Heart left ventricle (tissue), 16 donors: Measurements from ENCODE around the gene DSP. TPM values are rescaled to one million over a fixed set of nuclear protein-coding genes. Genes with fewer than 3 reads are reported as not detected.

ENCODE experiments used
- ATAC-seq, 4 donors: fragments of 200-7000 bp; cut with Tn5 transposase; one replicate each; pipeline ENCODE4 v1.9.1; 2020 to 2022; ENCODE audit warnings: moderate library complexity in 4 of 4, mild to moderate bottlenecking in 3 of 4, moderate number of reproducible peaks in 1 of 4
- DNase-seq, 5 donors: peaks; one replicate each; pipeline ENCODE4 v3.0.0-alpha.2; 2020
- H3K27ac ChIP-seq, 12 donors: fragments of 200-600 bp; sonication (generic) in 4 of 12; one replicate each; pipeline versions ENCODE4 v1.5.0 to v1.8.0; 2016 to 2022; ENCODE audit warnings: mild to moderate bottlenecking in 2 of 12
- H3K27me3 ChIP-seq, 9 donors: fragments of 200-600 bp; sonication (generic) in 2 of 9; one replicate each; pipeline versions ENCODE4 v1.5.1 to v1.8.0; 2016 to 2022; ENCODE audit warnings: mild to moderate bottlenecking in 3 of 9
- H3K36me3 ChIP-seq, 9 donors: fragments of 200-600 bp; sonication (generic) in 2 of 9; one replicate each; pipeline versions ENCODE4 v1.5.0 to v1.8.0; 2018 to 2022; ENCODE audit warnings: mild to moderate bottlenecking in 2 of 9
- H3K4me1 ChIP-seq, 12 donors: fragments of 200-600 bp; sonication (generic) in 4 of 12; one replicate each; pipeline versions ENCODE4 v1.5.0 to v1.8.0; 2016 to 2022; ENCODE audit warnings: mild to moderate bottlenecking in 3 of 12
- H3K4me3 ChIP-seq, 12 donors: fragments of 200-600 bp; sonication (generic) in 4 of 12; one replicate each; pipeline versions ENCODE4 v1.5.0 to v1.8.0; 2017 to 2022; ENCODE audit warnings: mild to moderate bottlenecking in 9 of 12, moderate library complexity in 4 of 12
- H3K9me3 ChIP-seq, 12 donors: fragments of 200-600 bp; sonication (generic) in 4 of 12; one replicate each; pipeline versions ENCODE4 v1.5.0 to v1.8.0; 2016 to 2022; ENCODE audit warnings: mild to moderate bottlenecking in 1 of 12
- POLR2A ChIP-seq, 2 donors: fragments of 450-650 bp; IDR thresholded peaks; one replicate each; pipeline ENCODE4 v1.6.1; 2017; ENCODE audit warnings: antibody characterized with exemption in 2 of 2, mild to moderate bottlenecking in 2 of 2, moderate library complexity in 2 of 2
- WGBS, 4 donors: extraction: QIAGEN DNeasy Blood & Tissue Kit in 2 of 4; methylation state at CpG; one replicate each; pipeline versions ENCODE4 v1.1.5 to v1.1.7; 2013 to 2018; 5-methylcytosine and 5-hydroxymethylcytosine counted together
- intact Hi-C, 10 donors: fragments of 100-400 bp; cut with DNase I; formaldehyde crosslinking; loops; one replicate each; pipeline versions ENCODE4 v1.11.1 to v1.14.2; 2022
- polyA plus RNA-seq, 2 donors: library from polyadenylated mRNA; stranded (reverse); fragments of 200-250 nt; gene quantifications; one replicate each; pipeline ENCODE4 v1.2.3, GENCODE V29; 2013
- total RNA-seq, 9 donors: library from RNA; depleted of rRNA in 2 of 9; stranded (reverse); fragments of >200 nt in 2 of 9; fragmentation: NEBNext Ultra II Directional in 3 of 9; extraction: Animal tissue kit (Norgen Biotek cat#: 25700) in 3 of 9; gene quantifications; one replicate each; pipeline versions ENCODE4 v1.1.0 to v1.2.4, GENCODE V29; 2016 to 2023
- TF ChIP-seq, protein P1 (sequence below), 12 donors: fragments of 200-600 bp; sonication (generic) in 4 of 12; IDR thresholded peaks; one replicate each; pipeline versions ENCODE4 v1.5.0 to v1.8.0; 2018 to 2022; ENCODE audit warnings: antibody characterized with exemption in 12 of 12, mild to moderate bottlenecking in 5 of 12
- donor health status: ischemic (EF 13 %, LVEDD 7.1; RV severe dilation, severe dysfunction).
- donor health status: healthy with polysubstance abuse.
- donor health status: DM: no; HTN: yes; CAD: no.
- donor health status: DM: no; HTN: no; CAD: no.
- donor health status: ischemic (EF 25% LVEDD 6.9; RV normal size, moderate dysfunction).
- donor health status: ischemic (EF 25% LVEDD 5.7; RV mildly dilated, moderate dysfunction).
- donor health status: healthy.
- donor health status: DM: yes; HTN: yes; CAD: no.
- donor health status: ischemic (EF 35%, LVEDD 5.7; RV mildly dilated, moderate dysfunction).
- donor health status: nonischemic (EF 11% LVEDD 7.7; RV severe dilation, severe dysfunction).
- donor health status: DM: yes; HTN: yes; CAD: no.
- donor health status: PGD.
- donor health status: ischemic (EF 29% LVEDD 5.4; RV normal size, mild dysfunction).
- donor health status: nonischemic (EF 23%, LVEDD 6.1; RV moderate dilation, normal function).

Gene DSP
- total and polyA plus RNA-seq, 11 donors: 81.9 to 373 (median 278) TPM

DNA sequence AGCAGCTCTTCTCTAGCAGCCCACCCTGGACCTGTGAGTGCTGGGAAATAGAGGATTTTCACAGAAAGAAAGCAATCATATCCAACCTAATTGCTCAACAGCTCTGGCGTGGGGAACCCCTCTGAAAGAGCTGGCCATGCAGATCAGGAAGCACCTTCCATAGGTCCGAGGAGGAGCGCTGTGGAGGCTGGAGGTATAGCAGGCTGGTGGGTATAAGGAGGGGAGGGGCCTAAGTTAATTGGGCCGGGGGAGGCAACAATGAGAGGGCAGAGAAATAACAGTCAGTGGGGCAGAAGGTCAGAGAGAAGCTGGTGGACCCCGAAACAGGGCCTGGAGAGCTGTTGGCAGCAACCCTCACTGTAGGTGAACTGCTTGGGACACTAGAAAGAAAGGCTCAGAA is 89.3 kb downstream of the DSP start:
- no peaks in the 10 kb centered on the region for H3K36me3 ChIP-seq
- peaks cover 0 to 10% (median 0%) of the 10 kb centered on the region in 9 donors for H3K27me3 ChIP-seq
- DNase-seq (no peak), ATAC-seq (no peak)
- no peak overlapping the region for H3K27ac ChIP-seq
- H3K4me3 ChIP-seq: no peak overlapping the region
- intact Hi-C loops: no loop called here
- 74 to 82% (median 79%) methylated on average over 5 of the region's 5 CpGs for WGBS, 4 donors
- no peak for TF ChIP-seq POLR2A (IDR thresholded peaks at IDR 0.05)
- TF ChIP-seq, protein P1, sequence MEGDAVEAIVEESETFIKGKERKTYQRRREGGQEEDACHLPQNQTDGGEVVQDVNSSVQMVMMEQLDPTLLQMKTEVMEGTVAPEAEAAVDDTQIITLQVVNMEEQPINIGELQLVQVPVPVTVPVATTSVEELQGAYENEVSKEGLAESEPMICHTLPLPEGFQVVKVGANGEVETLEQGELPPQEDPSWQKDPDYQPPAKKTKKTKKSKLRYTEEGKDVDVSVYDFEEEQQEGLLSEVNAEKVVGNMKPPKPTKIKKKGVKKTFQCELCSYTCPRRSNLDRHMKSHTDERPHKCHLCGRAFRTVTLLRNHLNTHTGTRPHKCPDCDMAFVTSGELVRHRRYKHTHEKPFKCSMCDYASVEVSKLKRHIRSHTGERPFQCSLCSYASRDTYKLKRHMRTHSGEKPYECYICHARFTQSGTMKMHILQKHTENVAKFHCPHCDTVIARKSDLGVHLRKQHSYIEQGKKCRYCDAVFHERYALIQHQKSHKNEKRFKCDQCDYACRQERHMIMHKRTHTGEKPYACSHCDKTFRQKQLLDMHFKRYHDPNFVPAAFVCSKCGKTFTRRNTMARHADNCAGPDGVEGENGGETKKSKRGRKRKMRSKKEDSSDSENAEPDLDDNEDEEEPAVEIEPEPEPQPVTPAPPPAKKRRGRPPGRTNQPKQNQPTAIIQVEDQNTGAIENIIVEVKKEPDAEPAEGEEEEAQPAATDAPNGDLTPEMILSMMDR (IDR thresholded peaks at IDR 0.05): no peak
- no peaks in the 10 kb centered on the region for H3K4me1 ChIP-seq
- no peaks in the 10 kb centered on the region for H3K9me3 ChIP-seq

DNA sequence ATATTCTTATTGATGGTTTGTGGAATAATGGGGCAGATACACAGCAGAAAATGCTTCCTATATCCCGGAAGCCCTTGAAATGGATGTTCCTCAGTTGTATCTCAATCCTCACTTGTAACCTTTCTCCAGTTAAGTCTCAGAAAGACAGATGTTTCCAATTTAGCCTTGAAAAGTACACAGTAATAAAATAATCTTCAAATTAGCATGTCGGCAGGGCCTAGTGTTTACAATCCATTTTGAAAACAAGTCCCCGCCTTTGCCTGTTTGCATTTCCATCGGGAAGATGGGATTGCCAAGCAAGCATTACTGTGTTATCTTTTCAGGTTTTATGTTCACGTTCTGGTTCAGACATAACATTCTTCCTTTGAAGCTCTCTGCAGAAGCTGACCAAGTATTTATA is 90.0 kb downstream of the DSP start:
- TF ChIP-seq POLR2A (IDR thresholded peaks at IDR 0.05): no peak
- TF ChIP-seq, protein P1 (IDR thresholded peaks at IDR 0.05): no peak
- no peak for DNase-seq
- no peaks in the 10 kb centered on the region for H3K36me3 ChIP-seq
- H3K4me1 ChIP-seq: no peaks in the 10 kb centered on the region
- WGBS, 4 donors: 75 to 83% (median 79%) methylated on average over 5 of the region's 5 CpGs
- H3K9me3 ChIP-seq: no peaks in the 10 kb centered on the region
- H3K4me3 ChIP-seq: no peak overlapping the region
- peaks cover 0 to 12% (median 0%) of the 10 kb centered on the region in 9 donors for H3K27me3 ChIP-seq
- no peak for ATAC-seq
- H3K27ac ChIP-seq: no peak overlapping the region
- intact Hi-C loops: no loop called here

DNA sequence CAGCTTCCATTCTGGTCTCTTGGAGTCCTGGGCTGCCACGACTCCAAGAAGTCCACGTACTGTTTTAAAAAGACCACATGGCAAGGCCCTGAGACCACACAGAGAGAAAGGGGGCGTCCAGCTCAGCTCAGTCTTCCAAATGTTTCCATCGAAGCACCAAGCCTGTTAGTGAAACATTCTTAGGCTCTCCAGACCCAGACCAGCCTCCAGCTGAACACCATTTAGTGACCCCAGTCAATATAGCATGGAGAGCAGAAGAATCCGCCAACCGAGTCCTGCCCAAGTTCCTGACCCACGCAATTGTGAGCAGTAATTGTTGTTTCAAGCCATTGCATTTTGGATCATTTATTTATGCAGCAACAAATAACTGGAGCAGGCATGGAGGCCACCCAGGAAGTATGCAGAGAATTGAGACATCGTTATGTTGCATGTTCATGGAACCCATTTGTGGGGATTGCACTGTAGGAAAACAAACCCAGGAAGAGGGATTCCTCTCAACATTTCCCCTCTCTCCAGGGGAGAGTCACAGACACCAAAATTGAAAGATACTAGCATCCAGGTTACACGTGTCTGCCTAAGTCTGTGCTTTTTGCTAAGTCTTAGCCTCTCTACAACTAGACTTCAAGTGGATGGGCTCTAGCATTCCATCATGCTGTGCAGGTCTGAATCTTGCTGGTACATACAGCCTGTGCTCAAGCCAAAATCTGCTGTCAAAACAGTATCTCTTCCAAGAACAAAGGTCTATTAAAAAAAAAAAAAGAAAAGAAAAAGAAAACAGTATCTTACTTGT is 91.2 kb downstream of the DSP start:
- Histone ChIP-seq H3K27ac (no peak overlapping the region), H3K27me3 (peaks cover 0 to 12% (median 0%) of the 10 kb centered on the region in 9 donors), H3K4me1 (no peaks in the 10 kb centered on the region), H3K9me3 (no peaks in the 10 kb centered on the region), H3K36me3 (no peaks in the 10 kb centered on the region), H3K4me3 (no peak overlapping the region)
- WGBS, 4 donors: 82 to 87% (median 84%) methylated on average over 7 to 9 of the region's 9 CpGs
- intact Hi-C loops: no loop called here
- ATAC-seq (no peak), DNase-seq (no peak)
- TF ChIP-seq, protein P1 (IDR thresholded peaks at IDR 0.05): no peak
- TF ChIP-seq POLR2A (IDR thresholded peaks at IDR 0.05): no peak

DNA sequence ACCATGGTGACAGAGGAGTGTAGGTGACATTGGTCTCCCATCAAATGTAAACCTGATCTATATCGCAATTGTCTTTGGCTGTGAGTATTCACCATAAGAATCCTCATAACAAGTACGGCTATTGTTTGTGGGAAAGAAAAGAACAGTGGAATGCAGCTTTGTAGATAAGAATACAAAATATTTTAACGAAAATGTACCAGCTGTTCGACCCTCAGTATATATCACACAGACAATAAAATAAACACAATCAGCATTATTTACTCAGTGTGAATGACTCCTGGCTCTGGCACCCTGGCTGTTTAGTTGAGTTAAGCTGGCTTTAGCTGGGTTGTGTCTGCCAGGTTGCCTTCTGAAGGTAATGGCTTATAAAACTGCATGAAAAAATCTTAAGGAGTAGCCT is 91.9 kb downstream of the DSP start:
- no peaks in the 10 kb centered on the region for H3K36me3 ChIP-seq
- no peaks in the 10 kb centered on the region for H3K9me3 ChIP-seq
- H3K4me3 ChIP-seq: no peak overlapping the region
- no peak overlapping the region for H3K27ac ChIP-seq
- no peaks in the 10 kb centered on the region for H3K4me1 ChIP-seq
- WGBS, 4 donors: 53 to 69% (median 64%) methylated on average over 4 of the region's 4 CpGs
- TF ChIP-seq, protein P1 (IDR thresholded peaks at IDR 0.05): no peak
- TF ChIP-seq POLR2A (IDR thresholded peaks at IDR 0.05): no peak
- H3K27me3 ChIP-seq: peaks cover 0 to 12% (median 0%) of the 10 kb centered on the region in 9 donors
- ATAC-seq: no peak
- no peak for DNase-seq
- intact Hi-C loops: no loop called here
